ENCODE data around the gene AKNA. TPM values are rescaled to one million over a fixed set of nuclear protein-coding genes. Genes with fewer than 3 reads are reported as not detected.

The AKNA gene
- total and polyA plus RNA-seq, 2 donors (not counting 1 experiment from before 2014, with no cell fraction given) = 178 to 407 TPM

DNA sequence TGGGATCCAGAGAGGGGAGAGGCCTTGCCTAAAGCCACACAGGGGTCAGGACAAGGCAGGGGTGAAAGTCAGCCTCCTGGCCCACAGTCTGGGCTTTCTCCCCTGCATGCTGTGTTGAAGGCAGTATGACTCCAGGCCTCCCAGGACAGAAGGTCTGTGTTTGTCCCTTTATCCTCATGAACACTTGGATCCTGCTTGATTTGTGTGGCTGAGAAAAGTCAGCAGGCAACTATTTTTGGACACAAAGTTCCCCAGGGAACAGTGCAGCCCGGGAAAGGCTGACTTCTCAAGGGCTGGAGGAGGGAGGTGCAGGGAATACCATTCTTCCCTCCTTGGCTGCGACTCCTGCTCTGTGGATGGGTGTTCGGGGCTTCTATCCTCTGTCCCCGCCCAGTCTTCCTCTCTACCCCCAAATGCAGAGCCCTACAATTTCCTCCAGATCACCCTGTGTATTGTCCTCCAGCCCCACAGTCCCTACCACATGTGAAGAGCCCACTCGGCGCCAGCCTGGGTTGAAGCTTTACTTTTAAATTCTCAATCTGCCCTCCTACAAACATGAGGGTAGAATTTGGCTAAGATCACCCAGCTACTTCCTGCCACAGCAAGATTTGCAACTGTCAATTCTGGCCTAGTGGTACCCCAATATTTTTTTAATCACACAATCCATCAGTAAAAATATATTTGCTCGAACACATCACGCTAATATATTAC, 4.1 kb downstream of the AKNA start:
- TF ChIP-seq, protein P1, sequence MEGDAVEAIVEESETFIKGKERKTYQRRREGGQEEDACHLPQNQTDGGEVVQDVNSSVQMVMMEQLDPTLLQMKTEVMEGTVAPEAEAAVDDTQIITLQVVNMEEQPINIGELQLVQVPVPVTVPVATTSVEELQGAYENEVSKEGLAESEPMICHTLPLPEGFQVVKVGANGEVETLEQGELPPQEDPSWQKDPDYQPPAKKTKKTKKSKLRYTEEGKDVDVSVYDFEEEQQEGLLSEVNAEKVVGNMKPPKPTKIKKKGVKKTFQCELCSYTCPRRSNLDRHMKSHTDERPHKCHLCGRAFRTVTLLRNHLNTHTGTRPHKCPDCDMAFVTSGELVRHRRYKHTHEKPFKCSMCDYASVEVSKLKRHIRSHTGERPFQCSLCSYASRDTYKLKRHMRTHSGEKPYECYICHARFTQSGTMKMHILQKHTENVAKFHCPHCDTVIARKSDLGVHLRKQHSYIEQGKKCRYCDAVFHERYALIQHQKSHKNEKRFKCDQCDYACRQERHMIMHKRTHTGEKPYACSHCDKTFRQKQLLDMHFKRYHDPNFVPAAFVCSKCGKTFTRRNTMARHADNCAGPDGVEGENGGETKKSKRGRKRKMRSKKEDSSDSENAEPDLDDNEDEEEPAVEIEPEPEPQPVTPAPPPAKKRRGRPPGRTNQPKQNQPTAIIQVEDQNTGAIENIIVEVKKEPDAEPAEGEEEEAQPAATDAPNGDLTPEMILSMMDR (IDR thresholded peaks at IDR 0.05) = no peak
- TF ChIP-seq EZH2 (IDR thresholded peaks at IDR 0.05; ENCODE audit: borderline replicate concordance, insufficient read depth, low read depth, low read length, poor library complexity, severe bottlenecking) = no peak
- Histone ChIP-seq H4K20me1 (ENCODE audit: control insufficient read depth, insufficient read depth, low read length, poor library complexity, severe bottlenecking) (peaks cover 83% of the 10 kb centered on the region), H3K9me3 (ENCODE audit: control extremely low read depth in 1 of 3, control insufficient read depth in 2 of 3, insufficient read depth in 1 of 3, low read length in 2 of 3) (no peaks in the 10 kb centered on the region), H3K27me3 (replicated peaks in 1 of 4; ENCODE audit: control extremely low read depth in 1 of 4, control insufficient read depth in 3 of 4, insufficient read depth in 4 of 4, low read length in 3 of 4) (no peaks in the 10 kb centered on the region), H3K4me2 (replicated peaks; ENCODE audit: low read depth, low read length, poor library complexity, severe bottlenecking) (peak overlapping the region; percentile 87), H3K79me2 (ENCODE audit: control insufficient read depth, insufficient read depth, low read length) (peaks cover 100% of the 10 kb centered on the region), H3K4me1 (ENCODE audit: control insufficient read depth in 2 of 2, insufficient read depth in 2 of 2, low read length in 2 of 2) (peaks cover 62 to 77% of the 10 kb centered on the region in 2 donors), H2AFZ (ENCODE audit: insufficient read depth, low read depth, low read length, poor library complexity, severe bottlenecking) (no peak overlapping the region), H3K4me3 (ENCODE audit: control extremely low read depth in 1 of 5, extremely low read depth in 1 of 5, insufficient read depth in 1 of 5, low read depth in 2 of 5, low read length in 4 of 5) (peak overlapping the region; percentile 11 to 59 (median 42)), H3K36me3 (replicated peaks in 1 of 2; ENCODE audit: control extremely low read depth in 1 of 2, control insufficient read depth in 1 of 2, extremely low read depth in 1 of 2, insufficient read depth in 2 of 2, low read length in 1 of 2) (peaks cover 5 to 59% of the 10 kb centered on the region in 2 experiments), H3K27ac (ENCODE audit: low read length in 2 of 2) (peak overlapping the region; percentile 87 to 93), H3K9ac (ENCODE audit: low read length) (peak overlapping the region; percentile 65)
- intact Hi-C loops (cut with micrococcal nuclease) = no loop called here
- WGBS (ENCODE audit: insufficient coverage) = 11% methylated on average over 4 of the region's 8 CpGs
- Mint-ChIP-seq H3K27ac (peak overlapping the region; percentile 93), H3K4me3 (peak overlapping the region; percentile 97), H3K27me3 (no peaks in the 10 kb centered on the region), H3K4me1 (peaks cover 77% of the 10 kb centered on the region), H3K9me3 (ENCODE audit: insufficient read depth) (no peaks in the 10 kb centered on the region)
- ATAC-seq (ENCODE audit: low read depth) = no peak
- POLR2A ChIA-PET = interaction anchor here (2.1 to 9.2 kb wide), 3 partner anchors 11 to 18 kb away, joined by 7 to 135 read pairs (median 108); no protein-coding TSS in a partner anchor
- no peak for DNase-seq
- CTCF ChIA-PET = interaction anchor here (0.8 to 6.4 kb wide), 5 partner anchors 8 to 204 kb away, joined by 3 to 85 read pairs (median 5); partner anchors contain the start of gene ATP6V1G1
